GM18520 (cell line): ENCODE measurements around the gene FAM163B.
"Not testable (repeated sequence)": the region's sequence is repeated elsewhere in the genome, so short reads cannot be mapped to it uniquely, and the experiment has no call there.

Experiments used
- ATAC-seq: cut with Tn5 transposase; IDR thresholded peaks from one replicate; pipeline ENCODE4 v1.9.1; 2021; ENCODE audit not compliant: unreplicated experiment

The FAM163B gene

GRCh38 chr9:133570691-133571080, 38.5 kb downstream of the FAM163B start:
- ATAC-seq = no peak

GRCh38 chr9:133569891-133570690, 39.1 kb downstream of the FAM163B start:
- no peak for ATAC-seq

- no peak for ATAC-seq
These were observed 39.9 kb downstream of the FAM163B start for GRCh38 chr9:133569121-133569785.

- no peak for ATAC-seq
These were observed 41.0 kb downstream of the FAM163B start for GRCh38 chr9:133568186-133568585.

- ATAC-seq = no peak
These were observed 42.4 kb downstream of the FAM163B start for GRCh38 chr9:133566817-133567216.

GRCh38 chr9:133566382-133566781, 42.8 kb downstream of the FAM163B start:
- ATAC-seq = no peak

GRCh38 chr9:133564451-133565116, 44.6 kb downstream of the FAM163B start:
- ATAC-seq = no peak

- not testable (repeated sequence) for ATAC-seq
These were observed 45.4 kb downstream of the FAM163B start for GRCh38 chr9:133563814-133564213.

- ATAC-seq = no peak
These were observed 45.8 kb downstream of the FAM163B start for GRCh38 chr9:133563291-133563796.

- ATAC-seq = no peak
These were observed 46.4 kb downstream of the FAM163B start for GRCh38 chr9:133562611-133563290.

GRCh38 chr9:133561976-133562554, 47.1 kb downstream of the FAM163B start:
- ATAC-seq = no peak

- no peak for ATAC-seq
These were observed 48.2 kb downstream of the FAM163B start for GRCh38 chr9:133560944-133561343.

- ATAC-seq = no peak
These were observed 48.9 kb downstream of the FAM163B start for GRCh38 chr9:133560311-133560710.

GRCh38 chr9:133558191-133559126, 50.7 kb downstream of the FAM163B start:
- ATAC-seq = no peak

GRCh38 chr9:133557581-133557980, 51.6 kb downstream of the FAM163B start:
- ATAC-seq = no peak

GRCh38 chr9:133556354-133556753, 52.8 kb downstream of the FAM163B start:
- ATAC-seq = no peak

GRCh38 chr9:133554729-133555128, 54.5 kb downstream of the FAM163B start:
- ATAC-seq = no peak

GRCh38 chr9:133553973-133554713, 55.0 kb downstream of the FAM163B start:
- ATAC-seq = no peak

GRCh38 chr9:133553123-133553522, 56.1 kb downstream of the FAM163B start:
- ATAC-seq = no peak
